Endothelial cell of umbilical vein (primary cell): ENCODE data around the gene TUBB3. TPM values are rescaled to one million over a fixed set of nuclear protein-coding genes. Genes with fewer than 3 reads are reported as not detected.

Source experiments
- BruUV-seq: library from RNA; stranded (reverse); fragments of 400-500 nt; replicated peaks from 2 replicates; lab custom pipeline; 2021; lab: Mats Ljungman, UMichigan
- CTCF ChIA-PET: fragments of 300-600, 350-600 bp; sonication (Branson Sonifier 250); formaldehyde crosslinking; loops from one replicate; lab custom pipeline; 2021; ENCODE audit warnings: antibody characterized with exemption, inconsistent platforms; lab: Charles Lee
- POLR2A ChIA-PET: fragments of 300-600, 350-600 bp; sonication (Branson Sonifier 250); formaldehyde crosslinking; loops from one replicate; lab custom pipeline; 2021; ENCODE audit warnings: antibody characterized with exemption, inconsistent platforms; lab: Charles Lee
- DNase-seq: peaks from one replicate; pipeline ENCODE4 v3.0.0-alpha.2; 2011; ENCODE audit warnings: low read depth, low spot score
- FAIRE-seq: peaks from 2 replicates; lab custom pipeline; 2011; peaks lifted over from hg19 to GRCh38; lab: Jason Lieb, UNC
- H2AFZ ChIP-seq: 2 replicates; pipeline ENCODE4 v1.6.0; 2012; ENCODE audit warnings: low read depth, low read length, control low read depth, inconsistent platforms
- H3K27ac ChIP-seq: 2 replicates; pipeline ENCODE4 v1.5.1; 2011; ENCODE audit warnings: low read depth, mild to moderate bottlenecking, control low read depth, low read length, moderate library complexity; ENCODE audit not compliant: insufficient read depth
- H3K27me3 ChIP-seq, 2 experiments: 2 replicates each; pipeline versions ENCODE4 v1.6.0 to v1.6.1; 2011; ENCODE audit warnings: low read length in 2 of 2, mixed read lengths in 1 of 2; ENCODE audit not compliant: control insufficient read depth in 2 of 2, insufficient read depth in 2 of 2
- H3K36me3 ChIP-seq, 2 experiments: 2 replicates in 1 of 2; 3 replicates in 1 of 2; pipeline ENCODE4 v1.5.1; 2011; ENCODE audit warnings: low read length in 2 of 2, mild to moderate bottlenecking in 1 of 2, moderate library complexity in 1 of 2; ENCODE audit not compliant: control insufficient read depth in 2 of 2, insufficient read depth in 2 of 2; ENCODE audit errors: extremely low read depth in 1 of 2
- H3K4me1 ChIP-seq: 3 replicates; pipeline ENCODE4 v1.5.1; 2011; ENCODE audit warnings: mild to moderate bottlenecking, low read length; ENCODE audit not compliant: control insufficient read depth, insufficient read depth; ENCODE audit errors: extremely low read depth
- H3K4me2 ChIP-seq: 2 replicates; pipeline ENCODE4 v1.6.1; 2011; ENCODE audit warnings: low read length, control low read depth, mixed read lengths; ENCODE audit not compliant: insufficient read depth
- H3K4me3 ChIP-seq, 3 experiments: fragments of 200-600 bp in 1 of 3; sonication (generic), shearing (Covaris generic) in 1 of 3; replicated peaks in 1 of 3; 2 replicates each; pipeline ENCODE4 v1.5.1; 2011 to 2016; ENCODE audit warnings: control low read depth in 3 of 3, low read length in 3 of 3, mild to moderate bottlenecking in 2 of 3, inconsistent platforms in 1 of 3, low read depth in 1 of 3, moderate library complexity in 1 of 3; ENCODE audit not compliant: insufficient read depth in 1 of 3
- H3K79me2 ChIP-seq: 2 replicates; pipeline ENCODE4 v1.6.0; 2012; ENCODE audit warnings: low read length, inconsistent platforms; ENCODE audit not compliant: control insufficient read depth, insufficient read depth
- H3K9ac ChIP-seq: replicated peaks from 2 replicates; pipeline ENCODE3; 2011; ENCODE audit warnings: low read length, control low read depth; ENCODE audit not compliant: insufficient read depth; ENCODE audit errors: extremely low read depth
- H3K9me1 ChIP-seq: replicated peaks from 3 replicates; pipeline ENCODE4 v1.6.0; 2011; ENCODE audit warnings: mild to moderate bottlenecking, low read length; ENCODE audit not compliant: control insufficient read depth, insufficient read depth; ENCODE audit errors: extremely low read depth
- H3K9me3 ChIP-seq: replicated peaks from 2 replicates; pipeline ENCODE4 v1.5.1; 2012; ENCODE audit warnings: low read length, inconsistent platforms; ENCODE audit not compliant: control insufficient read depth, insufficient read depth
- H4K20me1 ChIP-seq: replicated peaks from 2 replicates; pipeline ENCODE3; 2011; ENCODE audit warnings: mild to moderate bottlenecking, low read length; ENCODE audit not compliant: control insufficient read depth, insufficient read depth; ENCODE audit errors: extremely low read depth
- MAX ChIP-seq: IDR thresholded peaks from 2 replicates; pipeline ENCODE4 v1.6.1; 2011; ENCODE audit not compliant: insufficient read depth, insufficient read length
- MYC ChIP-seq: IDR thresholded peaks from one replicate; pipeline ENCODE4 v1.6.1; 2011; ENCODE audit warnings: mild to moderate bottlenecking, low read depth, low read length
- POLR2A ChIP-seq: IDR thresholded peaks from 2 replicates; pipeline ENCODE4 v1.6.1; 2012; ENCODE audit warnings: low read depth, mild to moderate bottlenecking, control low read depth, low read length
- POLR2AphosphoS5 ChIP-seq: IDR thresholded peaks from 2 replicates; pipeline ENCODE4 v1.6.1; 2012; ENCODE audit warnings: low read depth, mild to moderate bottlenecking, control low read depth, low read length, moderate library complexity; ENCODE audit not compliant: insufficient read depth
- dilution Hi-C: fragments of 300-500 bp; cut with MboI; formaldehyde crosslinking; loops from one replicate; pipeline ENCODE4 v1.15.0; 2019; ENCODE audit warnings: low sequenced_read_pairs; ENCODE audit not compliant: extremely low pct_ligation_motif_present
- intact Hi-C: fragments of 100-400 bp; cut with micrococcal nuclease; formaldehyde crosslinking; loops from one replicate; pipeline ENCODE4 v1.10.0; 2022
- polyA plus RNA-seq, 4 experiments: library from polyadenylated mRNA; depleted of rRNA in 3 of 4; stranded (reverse) in 3 of 4; unstranded in 1 of 4; fragments of >200 nt; gene quantifications; 2 replicates each; pipeline versions ENCODE4 v1.2.1 to v1.2.3, GENCODE V29; 2011 to 2012; ENCODE audit warnings: missing spikeins in 1 of 4
- total RNA-seq: library from RNA; stranded (reverse); gene quantifications from 2 replicates; pipeline ENCODE4 v1.2.3, GENCODE V29; 2021
- TF ChIP-seq, protein P1 (sequence below), 2 donors: IDR thresholded peaks; 1 replicate in 1 of 2; 2 replicates in 1 of 2; pipeline ENCODE4 v1.5.1; 2011; ENCODE audit warnings: low read length in 2 of 2, mild to moderate bottlenecking in 2 of 2, moderate library complexity in 2 of 2, control low read depth in 1 of 2, inconsistent platforms in 1 of 2, low read depth in 1 of 2; ENCODE audit not compliant: insufficient read depth in 1 of 2; ENCODE audit errors: extremely low read depth in 1 of 2

TUBB3 gene
- total and polyA plus RNA-seq, 2 donors (not counting 3 experiments of a cell fraction or from before 2014, with no cell fraction given), result 170 to 215 TPM

- ChIA-PET POLR2A (interaction anchor here (1.3 kb wide), 1 partner anchor 8 kb away, joined by 5 read pairs; no protein-coding TSS in a partner anchor), CTCF (interaction anchor here (0.6 to 2.5 kb wide), 2 partner anchors 9 to 212 kb away, joined by 3 to 54 read pairs; no protein-coding TSS in a partner anchor)
- H3K9ac ChIP-seq, result no peak overlapping the region
- peaks cover 0 to under 1% of the 10 kb centered on the region in 2 experiments for H3K36me3 ChIP-seq
- no peaks in the 10 kb centered on the region for H3K9me3 ChIP-seq
- TF ChIP-seq MAX, result peak; percentile 85
- TF ChIP-seq, protein P1, sequence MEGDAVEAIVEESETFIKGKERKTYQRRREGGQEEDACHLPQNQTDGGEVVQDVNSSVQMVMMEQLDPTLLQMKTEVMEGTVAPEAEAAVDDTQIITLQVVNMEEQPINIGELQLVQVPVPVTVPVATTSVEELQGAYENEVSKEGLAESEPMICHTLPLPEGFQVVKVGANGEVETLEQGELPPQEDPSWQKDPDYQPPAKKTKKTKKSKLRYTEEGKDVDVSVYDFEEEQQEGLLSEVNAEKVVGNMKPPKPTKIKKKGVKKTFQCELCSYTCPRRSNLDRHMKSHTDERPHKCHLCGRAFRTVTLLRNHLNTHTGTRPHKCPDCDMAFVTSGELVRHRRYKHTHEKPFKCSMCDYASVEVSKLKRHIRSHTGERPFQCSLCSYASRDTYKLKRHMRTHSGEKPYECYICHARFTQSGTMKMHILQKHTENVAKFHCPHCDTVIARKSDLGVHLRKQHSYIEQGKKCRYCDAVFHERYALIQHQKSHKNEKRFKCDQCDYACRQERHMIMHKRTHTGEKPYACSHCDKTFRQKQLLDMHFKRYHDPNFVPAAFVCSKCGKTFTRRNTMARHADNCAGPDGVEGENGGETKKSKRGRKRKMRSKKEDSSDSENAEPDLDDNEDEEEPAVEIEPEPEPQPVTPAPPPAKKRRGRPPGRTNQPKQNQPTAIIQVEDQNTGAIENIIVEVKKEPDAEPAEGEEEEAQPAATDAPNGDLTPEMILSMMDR (IDR thresholded peaks at IDR 0.05; ENCODE audit: extremely low read depth in 1 of 2, insufficient read depth in 1 of 2, low read depth in 1 of 2, low read length in 2 of 2), result no peak
- peak; percentile 61 for TF ChIP-seq POLR2AphosphoS5
- TF ChIP-seq MYC, result peak; percentile 99
- TF ChIP-seq POLR2A, result peak; percentile 43
- H2AFZ ChIP-seq, result peak overlapping the region; percentile 52
- no peaks in the 10 kb centered on the region for H3K9me1 ChIP-seq
- H3K27me3 ChIP-seq, result no peaks in the 10 kb centered on the region
- peak overlapping the region; percentile 39 for H3K27ac ChIP-seq
- H3K4me1 ChIP-seq, result peaks cover 34% of the 10 kb centered on the region
- H4K20me1 ChIP-seq, result no peaks in the 10 kb centered on the region
- dilution Hi-C loops (no loop called here), intact Hi-C loops (no loop called here)
- FAIRE-seq (peak; percentile 90), DNase-seq (peak; percentile 47)
- no TSS peak for BruUV-seq
- peak overlapping the region; percentile 62 for H3K4me2 ChIP-seq
- no peaks in the 10 kb centered on the region for H3K79me2 ChIP-seq
- H3K4me3 ChIP-seq, result peak overlapping the region in 2 of 3 experiments; percentile 9 to 26
Observed at GRCh38 chr16:89917773-89918452, 5.2 kb upstream of the TUBB3 start.
